ENCODE results near the gene ASCL2.
"Not testable (repeated sequence)": the region's sequence is repeated elsewhere in the genome, so short reads cannot be mapped to it uniquely, and the experiment has no call there.

ASCL2 gene

GRCh38 chr11:2259466-2259830 is 10.9 kb downstream of the ASCL2 start:
- DNase-seq = no peak

- no peak for DNase-seq
These were observed 11.6 kb downstream of the ASCL2 start for GRCh38 chr11:2258501-2259465.

GRCh38 chr11:2256951-2257700 is 13.3 kb downstream of the ASCL2 start:
- no peak for DNase-seq

GRCh38 chr11:2256293-2256913 is 14.0 kb downstream of the ASCL2 start:
- DNase-seq = no peak

- no peak for DNase-seq
These were observed 18.4 kb downstream of the ASCL2 start for GRCh38 chr11:2252018-2252417.

GRCh38 chr11:2251138-2251537 is 19.2 kb downstream of the ASCL2 start:
- DNase-seq = no peak

- no peak for DNase-seq
These were observed 19.9 kb downstream of the ASCL2 start for GRCh38 chr11:2250485-2250884.

- DNase-seq = no peak
These were observed 20.3 kb downstream of the ASCL2 start for GRCh38 chr11:2250041-2250440.

- no peak for DNase-seq
These were observed 21.0 kb downstream of the ASCL2 start for GRCh38 chr11:2249189-2249916.

GRCh38 chr11:2248762-2249161 is 21.6 kb downstream of the ASCL2 start:
- DNase-seq = no peak

GRCh38 chr11:2248242-2248641 is 22.1 kb downstream of the ASCL2 start:
- no peak for DNase-seq

- DNase-seq = no peak
These were observed 22.9 kb downstream of the ASCL2 start for GRCh38 chr11:2247496-2247895.

GRCh38 chr11:2240834-2241233 is 29.6 kb downstream of the ASCL2 start:
- no peak for DNase-seq

- DNase-seq = no peak
These were observed 32.7 kb downstream of the ASCL2 start for GRCh38 chr11:2237457-2238238.

GRCh38 chr11:2236381-2237134 is 33.8 kb downstream of the ASCL2 start:
- not testable (repeated sequence) for DNase-seq

- no peak for DNase-seq
These were observed 34.6 kb downstream of the ASCL2 start for GRCh38 chr11:2235588-2236326.

GRCh38 chr11:2234963-2235362 is 35.4 kb downstream of the ASCL2 start:
- DNase-seq = no peak

- DNase-seq = no peak
These were observed 36.5 kb downstream of the ASCL2 start for GRCh38 chr11:2233693-2234455.

- DNase-seq = no peak
These were observed 40.6 kb downstream of the ASCL2 start for GRCh38 chr11:2229713-2230297.

Measured in CD4-positive, alpha-beta T cell treated with Interleukin-15 for 1 hour (primary cell).